B cell (primary cell): ENCODE measurements around the gene ZNF385A. TPM values are rescaled to one million over a fixed set of nuclear protein-coding genes. Genes with fewer than 3 reads are reported as not detected.

Experiments used
- ATAC-seq: fragments of 200-7000 bp; cut with Tn5 transposase; one replicate; pipeline ENCODE4 v1.10.0; 2021; ENCODE audit warnings: low read depth, mild to moderate bottlenecking, moderate number of reproducible peaks, moderate library complexity
- CTCF ChIA-PET: fragments of 350-600 bp; sonication (Branson Sonifier 250); formaldehyde crosslinking; loops from one replicate; lab custom pipeline; 2021; ENCODE audit warnings: antibody characterized with exemption, inconsistent platforms; lab: Charles Lee
- POLR2A ChIA-PET: fragments of 350-600 bp; sonication (Branson Sonifier 250); formaldehyde crosslinking; loops from one replicate; lab custom pipeline; 2021; ENCODE audit warnings: antibody characterized with exemption; lab: Charles Lee
- DNase-seq: peaks from one replicate; pipeline ENCODE4 v3.0.0; 2013
- H2AFZ ChIP-seq: 2 replicates; pipeline ENCODE4 v1.6.1; 2012; ENCODE audit warnings: mild to moderate bottlenecking, low read depth, low read length; ENCODE audit not compliant: insufficient read depth, poor library complexity, severe bottlenecking
- H3K27ac ChIP-seq, 2 donors: 1 replicate in 1 of 2; 2 replicates in 1 of 2; pipeline ENCODE4 v1.5.1; 2012 to 2013; ENCODE audit warnings: low read length in 2 of 2, mild to moderate bottlenecking in 2 of 2, moderate library complexity in 1 of 2
- H3K27me3 ChIP-seq, 4 experiments: fragments of 200-600 bp in 1 of 4; sonication (generic) in 1 of 4; replicated peaks in 1 of 4; 1 replicate in 2 of 4; 2 replicates in 2 of 4; pipeline versions ENCODE4 v1.6.1 to v1.7.0; 2013 to 2016; ENCODE audit warnings: low read length in 3 of 4, mild to moderate bottlenecking in 2 of 4, mixed read lengths in 1 of 4, moderate library complexity in 1 of 4; ENCODE audit not compliant: insufficient read depth in 4 of 4, control insufficient read depth in 3 of 4; ENCODE audit errors: control extremely low read depth in 1 of 4
- H3K36me3 ChIP-seq, 2 experiments: replicated peaks in 1 of 2; 1 replicate in 1 of 2; 2 replicates in 1 of 2; pipeline versions ENCODE4 v1.6.1 to v1.7.1; 2013; ENCODE audit warnings: low read length in 1 of 2; ENCODE audit not compliant: insufficient read depth in 2 of 2, control insufficient read depth in 1 of 2; ENCODE audit errors: control extremely low read depth in 1 of 2, extremely low read depth in 1 of 2
- H3K4me1 ChIP-seq, 2 donors: fragments of 200-600 bp in 1 of 2; sonication (generic) in 1 of 2; 1 replicate in 1 of 2; 2 replicates in 1 of 2; pipeline versions ENCODE4 v1.5.1 to v1.6.1; 2013 to 2017; ENCODE audit warnings: low read length in 2 of 2; ENCODE audit not compliant: control insufficient read depth in 2 of 2, insufficient read depth in 2 of 2
- H3K4me2 ChIP-seq: replicated peaks from 2 replicates; pipeline ENCODE3; 2012; ENCODE audit warnings: mild to moderate bottlenecking, low read depth, low read length; ENCODE audit not compliant: poor library complexity, severe bottlenecking
- H3K4me3 ChIP-seq, 5 experiments: fragments of 200-600 bp in 1 of 5; sonication (generic) in 1 of 5; 1 replicate in 3 of 5; 2 replicates in 2 of 5; pipeline versions ENCODE4 v1.5.1 to v1.7.0; 2011 to 2016; ENCODE audit warnings: low read length in 4 of 5, mild to moderate bottlenecking in 4 of 5, low read depth in 2 of 5, control low read depth in 1 of 5, moderate library complexity in 1 of 5; ENCODE audit not compliant: insufficient read depth in 1 of 5; ENCODE audit errors: control extremely low read depth in 1 of 5, extremely low read depth in 1 of 5
- H3K79me2 ChIP-seq: fragments of 200-600 bp; sonication (generic); one replicate; pipeline ENCODE4 v1.6.0; 2016; ENCODE audit warnings: low read length; ENCODE audit not compliant: control insufficient read depth, insufficient read depth
- H3K9ac ChIP-seq: fragments of 200-600 bp; sonication (generic); 2 replicates; pipeline ENCODE4 v1.6.1; 2017; ENCODE audit warnings: mild to moderate bottlenecking, low read length, moderate library complexity
- H3K9me3 ChIP-seq, 3 donors: one replicate each; pipeline versions ENCODE4 v1.6.1 to v1.7.1; 2013; ENCODE audit warnings: low read length in 2 of 3; ENCODE audit not compliant: control insufficient read depth in 2 of 3, insufficient read depth in 1 of 3; ENCODE audit errors: control extremely low read depth in 1 of 3
- H4K20me1 ChIP-seq: 2 replicates; pipeline ENCODE4 v1.6.0; 2012; ENCODE audit warnings: mild to moderate bottlenecking, low read length; ENCODE audit not compliant: insufficient read depth, control insufficient read depth, poor library complexity, severe bottlenecking
- H3K27ac Mint-ChIP-seq: one replicate; pipeline ENCODE4 v1.8.0; 2021; ENCODE audit warnings: mixed read lengths
- H3K27me3 Mint-ChIP-seq: one replicate; pipeline ENCODE4 v1.8.0; 2021; ENCODE audit warnings: mixed read lengths
- H3K4me1 Mint-ChIP-seq: one replicate; pipeline ENCODE4 v1.8.0; 2021; ENCODE audit warnings: mixed read lengths
- H3K4me3 Mint-ChIP-seq: one replicate; pipeline ENCODE4 v1.8.0; 2021; ENCODE audit warnings: mixed read lengths
- H3K9me3 Mint-ChIP-seq: one replicate; pipeline ENCODE4 v1.8.0; 2022; ENCODE audit warnings: mixed read lengths; ENCODE audit not compliant: insufficient read depth
- EZH2 ChIP-seq: IDR thresholded peaks from 2 replicates; pipeline ENCODE4 v1.6.1; 2012; ENCODE audit warnings: borderline replicate concordance, low read depth, mild to moderate bottlenecking, moderate library complexity, low read length; ENCODE audit not compliant: insufficient read depth, poor library complexity, severe bottlenecking
- WGBS: methylation state at CpG from one replicate; pipeline ENCODE4 v1.1.5; 2013; ENCODE audit warnings: missing lambda C conversion rate; ENCODE audit not compliant: insufficient coverage; 5-methylcytosine and 5-hydroxymethylcytosine counted together
- intact Hi-C: fragments of 100-400 bp; cut with micrococcal nuclease; formaldehyde crosslinking; loops from one replicate; pipeline ENCODE4 v1.10.0; 2022
- polyA plus RNA-seq: library from polyadenylated mRNA; depleted of rRNA; stranded (reverse); fragments of >200 nt; gene quantifications from 2 replicates; pipeline ENCODE4 v1.2.3, GENCODE V29; 2012
- total RNA-seq, 2 donors: library from RNA; stranded (reverse); fragments of 120-200 nt in 1 of 2; gene quantifications; 1 replicate in 1 of 2; 2 replicates in 1 of 2; pipeline versions ENCODE4 v1.2.3 to v1.2.4, GENCODE V29; 2013 to 2022
- TF ChIP-seq, protein P1 (sequence below): fragments of 200-600 bp; IDR thresholded peaks from one replicate; pipeline ENCODE4 v1.8.0; 2022; ENCODE audit warnings: antibody characterized with exemption, mild to moderate bottlenecking

Gene ZNF385A
- total and polyA plus RNA-seq, 2 donors (not counting 1 experiment from before 2014, with no cell fraction given): 4.9 to 5.1 TPM

DNA sequence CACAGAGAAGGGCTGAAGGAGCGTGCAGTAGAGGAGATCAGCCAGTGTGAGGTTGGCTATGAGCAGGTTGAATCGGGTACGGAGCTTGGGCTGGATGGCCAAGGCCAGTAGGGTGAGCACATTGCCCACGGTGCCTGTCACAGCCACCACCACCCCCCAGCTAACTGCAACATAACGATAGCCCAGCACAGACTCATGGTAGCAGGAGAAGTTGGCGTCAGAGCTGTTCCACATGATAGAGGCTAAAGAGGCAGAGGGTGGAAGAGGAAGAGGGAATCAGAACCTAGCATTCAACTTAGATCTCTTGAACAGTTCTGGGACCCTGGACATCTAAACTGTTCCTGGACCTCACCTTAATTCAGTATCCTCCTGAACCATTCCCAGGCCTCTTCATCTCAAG lies 20.9 kb downstream of the ZNF385A start:
- CTCF ChIA-PET: interaction anchor here (0.8 to 1.8 kb wide), 4 partner anchors 27 to 147 kb away, joined by 3 to 9 read pairs (median 3); no protein-coding TSS in a partner anchor
- no peak for ATAC-seq
- Histone ChIP-seq H3K27ac (no peak overlapping the region), H3K9ac (no peak overlapping the region), H2AFZ (no peak overlapping the region), H3K4me2 (no peak overlapping the region), H4K20me1 (no peaks in the 10 kb centered on the region), H3K36me3 (no peaks in the 10 kb centered on the region), H3K27me3 (no peaks in the 10 kb centered on the region), H3K4me1 (peaks cover 16 to 20% of the 10 kb centered on the region in 2 donors), H3K4me3 (peak overlapping the region in 1 of 5 experiments; percentile 11), H3K9me3 (no peaks in the 10 kb centered on the region), H3K79me2 (no peaks in the 10 kb centered on the region)
- Mint-ChIP-seq H3K27ac (no peak overlapping the region), H3K4me1 (peaks cover 18% of the 10 kb centered on the region), H3K9me3 (no peaks in the 10 kb centered on the region), H3K27me3 (no peaks in the 10 kb centered on the region), H3K4me3 (no peak overlapping the region)
- TF ChIP-seq, protein P1, sequence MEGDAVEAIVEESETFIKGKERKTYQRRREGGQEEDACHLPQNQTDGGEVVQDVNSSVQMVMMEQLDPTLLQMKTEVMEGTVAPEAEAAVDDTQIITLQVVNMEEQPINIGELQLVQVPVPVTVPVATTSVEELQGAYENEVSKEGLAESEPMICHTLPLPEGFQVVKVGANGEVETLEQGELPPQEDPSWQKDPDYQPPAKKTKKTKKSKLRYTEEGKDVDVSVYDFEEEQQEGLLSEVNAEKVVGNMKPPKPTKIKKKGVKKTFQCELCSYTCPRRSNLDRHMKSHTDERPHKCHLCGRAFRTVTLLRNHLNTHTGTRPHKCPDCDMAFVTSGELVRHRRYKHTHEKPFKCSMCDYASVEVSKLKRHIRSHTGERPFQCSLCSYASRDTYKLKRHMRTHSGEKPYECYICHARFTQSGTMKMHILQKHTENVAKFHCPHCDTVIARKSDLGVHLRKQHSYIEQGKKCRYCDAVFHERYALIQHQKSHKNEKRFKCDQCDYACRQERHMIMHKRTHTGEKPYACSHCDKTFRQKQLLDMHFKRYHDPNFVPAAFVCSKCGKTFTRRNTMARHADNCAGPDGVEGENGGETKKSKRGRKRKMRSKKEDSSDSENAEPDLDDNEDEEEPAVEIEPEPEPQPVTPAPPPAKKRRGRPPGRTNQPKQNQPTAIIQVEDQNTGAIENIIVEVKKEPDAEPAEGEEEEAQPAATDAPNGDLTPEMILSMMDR: no peak
- no peak for TF ChIP-seq EZH2
- DNase-seq: no peak
- WGBS: no CpG with 5 or more reads among the region's 6 CpGs
- POLR2A ChIA-PET: interaction anchor here (0.5 kb wide), 1 partner anchor 10 kb away, joined by 8 read pairs; no protein-coding TSS in a partner anchor
- intact Hi-C loops: loop anchor here (10.0 kb wide), 1 partner anchor 359 kb away; the partner anchor contains the start of genes HOXC8 and HOXC9

DNA sequence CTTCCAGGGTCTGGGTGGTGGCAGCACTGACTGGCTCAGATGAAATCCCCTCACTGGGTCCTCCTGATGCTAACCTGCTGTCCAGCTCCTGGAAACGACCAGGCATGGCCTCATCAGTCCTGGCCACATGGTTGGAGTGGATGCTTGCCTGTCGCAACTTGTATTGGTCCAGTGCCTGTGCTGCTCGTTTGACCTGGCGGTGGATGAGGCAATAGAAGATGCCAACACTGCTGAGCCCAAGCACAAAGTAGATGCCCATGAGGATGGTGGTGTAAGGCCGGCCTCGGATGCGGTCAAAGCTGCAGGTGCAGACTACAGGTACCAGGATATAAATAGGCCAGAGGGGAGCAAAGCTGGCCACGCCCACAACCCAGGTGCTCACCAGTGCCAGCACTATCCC lies 21.5 kb downstream of the ZNF385A start:
- Histone ChIP-seq H3K4me1 (peaks cover 18 to 20% of the 10 kb centered on the region in 2 donors), H3K27ac (no peak overlapping the region), H3K36me3 (no peaks in the 10 kb centered on the region), H3K4me2 (no peak overlapping the region), H3K9ac (no peak overlapping the region), H3K27me3 (no peaks in the 10 kb centered on the region), H3K9me3 (no peaks in the 10 kb centered on the region), H4K20me1 (no peaks in the 10 kb centered on the region), H3K4me3 (no peak overlapping the region), H2AFZ (no peak overlapping the region), H3K79me2 (no peaks in the 10 kb centered on the region)
- peaks cover 14% of the 10 kb centered on the region for H3K4me1 Mint-ChIP-seq
- H3K27ac Mint-ChIP-seq: no peak overlapping the region
- intact Hi-C loops: loop anchor here (10.0 kb wide), 1 partner anchor 358 kb away; the partner anchor contains the start of genes HOXC8 and HOXC9
- POLR2A ChIA-PET: interaction anchor here (0.5 kb wide), 1 partner anchor 9 kb away, joined by 8 read pairs; no protein-coding TSS in a partner anchor
- no peak for ATAC-seq
- DNase-seq: no peak
- no peak for TF ChIP-seq EZH2
- TF ChIP-seq, protein P1: no peak
- no peaks in the 10 kb centered on the region for H3K27me3 Mint-ChIP-seq
- WGBS: 93% methylated on average over 8 of the region's 8 CpGs
- CTCF ChIA-PET: interaction anchor here (0.7 to 7.8 kb wide), 6 partner anchors 8 to 147 kb away, joined by 3 to 42 read pairs (median 3); no protein-coding TSS in a partner anchor
- H3K4me3 Mint-ChIP-seq: no peak overlapping the region
- no peaks in the 10 kb centered on the region for H3K9me3 Mint-ChIP-seq
